ENCODE measurements around the gene WNT4.

GRCh38 chr1:22166439-22166838 lies 23.5 kb upstream of the WNT4 start:
- TF ChIP-seq CTCF (IDR thresholded peaks at IDR 0.05) (no peak), POLR2A (IDR thresholded peaks at IDR 0.05) (no peak)

Data from upper lobe of left lung (tissue), 4 donors.